GM12872 (cell line): ENCODE measurements around the gene N4BP2L1.

Experiments used
- TF ChIP-seq, protein P1 (sequence below): IDR thresholded peaks from 3 replicates; pipeline ENCODE4 v1.5.1; 2011; ENCODE audit warnings: low read depth, mild to moderate bottlenecking, low read length, moderate library complexity; ENCODE audit not compliant: insufficient read depth

N4BP2L1 gene

DNA sequence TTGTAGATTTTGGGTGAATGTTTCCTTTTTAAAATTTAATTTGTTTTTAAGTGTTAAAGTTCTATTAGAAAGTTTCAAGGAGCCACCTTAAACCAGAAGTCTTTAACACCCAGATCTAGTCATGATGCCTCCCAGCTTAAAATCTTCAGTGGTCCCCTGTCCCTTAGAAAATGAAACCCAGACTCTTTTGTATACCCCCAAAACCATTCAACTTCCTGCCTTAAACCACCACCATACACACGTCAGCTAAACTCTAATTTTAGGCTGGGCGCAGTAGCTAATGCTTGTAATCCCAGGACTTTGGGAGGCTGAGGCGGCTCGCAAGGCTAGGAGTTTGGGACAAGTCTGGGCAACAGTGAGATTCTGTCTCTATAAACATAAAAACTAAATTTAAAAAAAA is 37.9 kb downstream of the N4BP2L1 start:
- TF ChIP-seq, protein P1, sequence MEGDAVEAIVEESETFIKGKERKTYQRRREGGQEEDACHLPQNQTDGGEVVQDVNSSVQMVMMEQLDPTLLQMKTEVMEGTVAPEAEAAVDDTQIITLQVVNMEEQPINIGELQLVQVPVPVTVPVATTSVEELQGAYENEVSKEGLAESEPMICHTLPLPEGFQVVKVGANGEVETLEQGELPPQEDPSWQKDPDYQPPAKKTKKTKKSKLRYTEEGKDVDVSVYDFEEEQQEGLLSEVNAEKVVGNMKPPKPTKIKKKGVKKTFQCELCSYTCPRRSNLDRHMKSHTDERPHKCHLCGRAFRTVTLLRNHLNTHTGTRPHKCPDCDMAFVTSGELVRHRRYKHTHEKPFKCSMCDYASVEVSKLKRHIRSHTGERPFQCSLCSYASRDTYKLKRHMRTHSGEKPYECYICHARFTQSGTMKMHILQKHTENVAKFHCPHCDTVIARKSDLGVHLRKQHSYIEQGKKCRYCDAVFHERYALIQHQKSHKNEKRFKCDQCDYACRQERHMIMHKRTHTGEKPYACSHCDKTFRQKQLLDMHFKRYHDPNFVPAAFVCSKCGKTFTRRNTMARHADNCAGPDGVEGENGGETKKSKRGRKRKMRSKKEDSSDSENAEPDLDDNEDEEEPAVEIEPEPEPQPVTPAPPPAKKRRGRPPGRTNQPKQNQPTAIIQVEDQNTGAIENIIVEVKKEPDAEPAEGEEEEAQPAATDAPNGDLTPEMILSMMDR, result no peak

DNA sequence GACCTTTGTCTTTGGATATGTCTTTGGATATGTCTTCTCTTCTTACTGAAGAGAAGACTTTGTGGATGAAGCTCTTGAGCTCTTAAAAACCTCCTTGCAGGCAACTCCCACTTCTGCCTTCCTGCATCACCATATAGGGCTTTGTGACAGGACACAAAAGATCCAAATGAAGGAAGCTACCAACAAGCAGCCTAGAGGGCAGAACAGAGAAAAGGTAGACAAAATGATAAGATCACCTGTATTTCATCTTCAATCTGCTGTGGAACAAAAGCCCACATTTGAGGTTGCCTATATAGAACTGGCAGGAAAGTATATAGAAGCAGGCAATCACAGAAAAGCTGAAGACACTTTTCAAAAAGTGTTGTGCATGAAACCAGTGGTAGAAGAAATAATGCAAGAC is 42.5 kb downstream of the N4BP2L1 start:
- TF ChIP-seq, protein P1, result no peak

DNA sequence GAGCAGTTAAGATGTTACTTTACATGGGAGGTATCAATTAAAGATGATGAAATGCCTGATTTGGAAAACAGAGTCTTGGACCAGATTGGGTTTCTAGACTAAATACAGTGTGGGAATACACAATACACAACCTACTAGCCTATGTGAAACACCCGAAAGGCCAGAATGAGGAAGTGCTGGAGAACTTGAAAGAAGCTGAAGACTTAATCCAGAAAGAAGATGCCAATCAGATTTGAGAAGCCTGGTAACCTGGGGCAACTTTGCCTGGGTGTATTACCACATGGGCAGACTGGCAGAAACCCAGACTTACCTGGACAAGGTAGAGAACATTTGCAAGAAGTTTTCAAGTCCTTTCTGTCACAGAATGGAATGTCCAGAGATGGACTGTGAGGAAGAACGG is 43.2 kb downstream of the N4BP2L1 start:
- TF ChIP-seq, protein P1, result no peak

DNA sequence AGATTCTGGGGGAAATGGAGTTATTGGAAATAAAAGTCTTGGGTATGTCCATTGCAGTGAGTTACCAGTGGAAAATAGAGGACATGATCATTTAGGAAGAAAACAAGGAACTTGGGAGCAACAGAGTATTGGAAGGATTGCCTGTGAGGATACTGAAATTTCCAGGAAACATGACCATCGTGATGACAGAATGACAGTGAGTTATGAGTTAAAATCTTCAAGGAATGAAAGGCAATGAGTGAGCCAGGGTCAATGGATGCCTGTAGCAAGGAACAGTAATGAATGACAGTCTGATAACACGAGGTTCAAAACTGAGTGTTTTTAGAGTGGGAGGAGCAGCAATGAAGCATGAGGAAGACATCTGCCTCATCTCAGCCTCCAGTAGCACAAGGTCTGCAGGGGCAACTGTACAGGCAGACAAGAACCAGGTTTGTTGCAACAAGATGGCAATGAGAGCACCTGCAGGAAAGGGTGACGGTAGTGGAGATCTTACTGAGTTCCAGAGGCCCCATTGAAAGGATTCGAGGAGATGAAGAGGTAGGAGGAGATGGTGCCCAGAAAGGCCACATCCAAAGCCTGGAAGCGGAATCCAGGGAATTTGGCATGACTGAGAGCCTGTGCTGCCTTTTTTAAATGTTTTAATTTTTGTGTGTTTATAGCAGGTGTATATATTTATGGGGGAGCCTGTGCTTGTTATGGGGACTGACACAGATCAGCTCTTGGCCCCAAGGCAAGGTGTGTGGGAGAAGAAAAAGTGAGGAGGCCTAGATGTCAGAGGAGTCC is 43.9 kb downstream of the N4BP2L1 start:
- TF ChIP-seq, protein P1, result no peak

DNA sequence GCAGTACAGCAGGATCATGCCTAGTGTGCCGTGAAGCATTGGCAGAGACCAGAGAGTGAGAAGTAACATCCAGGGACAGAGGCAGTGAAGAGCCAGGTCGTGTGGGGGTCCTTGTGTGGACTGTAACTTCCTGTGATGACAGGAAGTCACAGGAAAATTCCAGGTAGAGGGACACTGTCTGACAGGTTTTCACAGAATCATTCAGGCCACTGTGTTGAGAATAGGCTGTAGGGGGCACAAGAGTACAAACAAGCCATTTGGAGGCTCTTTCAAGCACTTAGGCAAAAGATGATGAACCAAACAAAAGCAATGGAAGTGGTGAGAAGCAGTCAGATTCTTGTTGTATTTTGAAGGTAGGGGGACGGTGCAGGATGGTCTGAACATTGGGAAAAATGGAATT is 46.4 kb downstream of the N4BP2L1 start:
- TF ChIP-seq, protein P1, result peak; percentile 55

DNA sequence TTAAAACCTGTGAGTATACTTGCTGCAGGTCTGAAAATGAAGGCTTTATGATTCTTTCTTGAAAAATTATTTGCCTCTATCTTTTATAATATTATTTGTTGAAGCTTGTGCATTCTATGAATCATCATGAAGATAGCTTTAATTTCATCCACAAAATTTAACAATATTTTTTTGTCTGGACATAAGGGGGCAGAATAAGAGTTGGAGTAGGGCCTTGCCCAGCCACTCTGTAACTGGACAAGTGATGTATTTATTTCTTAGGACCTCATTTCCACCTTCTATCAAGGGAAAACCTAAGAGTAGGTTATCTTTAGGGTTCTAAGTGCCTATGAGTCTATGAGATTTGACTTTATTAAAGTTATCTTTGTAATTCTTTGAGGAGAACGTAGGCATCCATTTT is 49.9 kb downstream of the N4BP2L1 start:
- TF ChIP-seq, protein P1, result no peak

DNA sequence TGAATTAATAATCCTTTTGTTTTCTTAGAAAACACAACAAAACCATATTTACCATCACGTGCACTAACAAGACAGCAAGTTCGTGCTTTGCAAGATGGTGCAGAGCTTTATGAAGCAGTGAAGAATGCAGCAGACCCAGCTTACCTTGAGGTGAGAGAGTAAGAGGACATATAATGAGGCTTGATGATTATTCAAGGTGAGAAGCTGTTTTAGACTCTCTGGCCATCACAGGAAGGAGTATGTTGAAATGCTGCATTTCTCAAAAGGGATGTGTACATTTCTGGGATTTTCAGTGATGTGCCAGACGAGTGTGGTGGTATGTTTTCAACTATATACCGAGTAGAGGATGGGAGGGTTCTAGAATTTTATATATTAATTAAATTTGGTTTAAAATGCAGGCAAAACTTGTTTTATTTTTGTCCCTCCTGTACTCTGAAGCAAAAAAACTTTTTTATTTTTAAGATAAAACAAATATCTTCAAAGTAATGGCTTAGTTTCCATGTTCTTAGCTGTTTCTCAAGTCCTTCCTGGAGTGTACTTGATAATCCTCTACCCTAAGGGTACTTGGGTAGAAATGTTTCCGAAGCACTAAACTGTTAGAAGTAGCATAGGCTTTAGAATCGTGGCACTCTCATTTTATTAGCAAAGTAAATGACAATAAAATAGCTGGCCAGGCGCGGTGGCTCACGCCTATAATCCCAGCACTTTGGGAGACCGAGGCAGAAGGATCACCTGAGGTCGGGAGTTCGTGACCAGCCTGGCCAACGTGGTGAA is 51.1 kb downstream of the N4BP2L1 start:
- TF ChIP-seq, protein P1, result no peak
